Peyer's patch (tissue), 4 donors: ENCODE data around the gene DBX1. TPM values are rescaled to one million over a fixed set of nuclear protein-coding genes. Genes with fewer than 3 reads are reported as not detected.

ENCODE experiments used
- DNase-seq, 3 donors: peaks; one replicate each; pipeline ENCODE4 v3.0.0-alpha.2; 2017 to 2019
- H3K27ac ChIP-seq, 4 donors: fragments of 200-600 bp; sonication (generic); one replicate each; pipeline ENCODE4 v1.5.1; 2016 to 2019
- H3K27me3 ChIP-seq, 2 donors: fragments of 200-600 bp; sonication (generic); one replicate each; pipeline ENCODE4 v1.5.1; 2019
- H3K36me3 ChIP-seq, 3 donors: fragments of 200-600 bp; sonication (generic); one replicate each; pipeline ENCODE4 v1.5.1; 2016 to 2019
- H3K4me1 ChIP-seq, 4 donors: fragments of 200-600 bp; sonication (generic); one replicate each; pipeline ENCODE4 v1.5.1; 2016 to 2019
- H3K4me3 ChIP-seq, 4 donors: fragments of 200-600 bp; sonication (generic); 1 replicate in 3 of 4; 2 replicates in 1 of 4; pipeline ENCODE4 v1.5.1; 2016 to 2019; ENCODE audit warnings: mild to moderate bottlenecking in 1 of 4
- H3K9me3 ChIP-seq, 4 donors: fragments of 200-600 bp; sonication (generic); one replicate each; pipeline ENCODE4 v1.5.1; 2016 to 2019; ENCODE audit warnings: mild to moderate bottlenecking in 1 of 4
- POLR2A ChIP-seq, 2 donors: fragments of 450-650 bp; IDR thresholded peaks; one replicate each; pipeline ENCODE4 v1.5.1; 2017; ENCODE audit warnings: antibody characterized with exemption in 2 of 2, mild to moderate bottlenecking in 2 of 2, moderate library complexity in 2 of 2
- total RNA-seq, 4 donors: library from RNA; depleted of rRNA; stranded (reverse); fragments of >200 nt; gene quantifications; one replicate each; pipeline ENCODE4 v1.1.0, GENCODE V29; 2016
- TF ChIP-seq, protein P1 (sequence below), 6 experiments: fragments of 450-650 bp in 4 of 6; fragments of 200-600 bp in 2 of 6; sonication (generic) in 1 of 6; IDR thresholded peaks; one replicate each; pipeline ENCODE4 v1.5.1; 2017 to 2019; ENCODE audit warnings: antibody characterized with exemption in 6 of 6, mild to moderate bottlenecking in 3 of 6, moderate library complexity in 1 of 6

DBX1 gene
- total RNA-seq, 4 donors from 2014 or later = not detected

DNA sequence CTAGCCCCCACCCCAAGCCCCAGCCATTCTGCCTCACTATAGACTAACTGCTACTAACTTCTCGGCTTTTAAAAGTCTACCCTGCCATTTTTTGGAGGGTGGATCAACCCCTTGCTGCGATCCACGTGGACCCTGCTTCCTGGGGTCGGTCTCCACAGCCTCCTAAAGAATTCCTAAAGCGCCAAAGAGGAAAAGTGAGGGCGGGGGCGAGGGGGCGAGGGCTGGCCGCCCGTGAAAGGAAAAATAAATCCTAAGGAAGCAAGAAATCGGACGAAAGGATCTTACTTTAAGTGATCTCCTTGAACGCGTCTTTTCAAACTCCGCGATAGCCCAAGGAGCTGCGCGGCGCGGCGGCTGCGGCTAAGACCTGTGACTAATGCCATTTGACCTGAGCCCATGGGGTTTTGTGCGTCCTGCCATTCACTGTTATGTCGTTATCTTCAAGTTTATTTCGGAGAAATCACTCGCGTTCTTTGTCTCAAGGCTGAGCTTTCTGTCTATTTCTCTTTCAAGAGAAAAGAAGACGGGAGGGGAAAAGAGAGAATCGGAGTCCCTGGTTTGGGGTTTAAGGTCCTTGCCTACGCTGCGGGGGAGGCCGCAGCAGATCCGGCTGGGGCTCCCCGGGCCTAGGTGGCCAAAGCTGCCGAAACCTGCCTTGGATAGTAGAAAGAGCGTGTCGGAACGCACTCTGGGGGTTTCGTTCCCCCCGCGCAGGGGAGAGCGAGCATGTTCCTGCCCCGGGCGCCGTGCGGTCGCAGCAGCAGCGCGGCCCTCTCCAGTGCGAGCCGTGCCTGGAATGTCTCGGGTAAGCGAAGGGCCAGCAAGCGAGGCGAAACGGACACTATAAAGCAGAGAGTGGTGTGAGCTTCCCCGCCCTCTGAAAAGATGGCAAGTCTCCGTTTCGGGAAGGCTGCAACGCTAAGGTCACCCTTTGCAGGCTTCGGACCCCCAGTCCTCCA is 2.8 kb upstream of the DBX1 start:
- H3K4me3 ChIP-seq = no peak overlapping the region
- H3K27me3 ChIP-seq = peaks cover 0 to 60% of the 10 kb centered on the region in 2 donors
- H3K36me3 ChIP-seq = no peaks in the 10 kb centered on the region
- H3K9me3 ChIP-seq = no peaks in the 10 kb centered on the region
- TF ChIP-seq, protein P1, sequence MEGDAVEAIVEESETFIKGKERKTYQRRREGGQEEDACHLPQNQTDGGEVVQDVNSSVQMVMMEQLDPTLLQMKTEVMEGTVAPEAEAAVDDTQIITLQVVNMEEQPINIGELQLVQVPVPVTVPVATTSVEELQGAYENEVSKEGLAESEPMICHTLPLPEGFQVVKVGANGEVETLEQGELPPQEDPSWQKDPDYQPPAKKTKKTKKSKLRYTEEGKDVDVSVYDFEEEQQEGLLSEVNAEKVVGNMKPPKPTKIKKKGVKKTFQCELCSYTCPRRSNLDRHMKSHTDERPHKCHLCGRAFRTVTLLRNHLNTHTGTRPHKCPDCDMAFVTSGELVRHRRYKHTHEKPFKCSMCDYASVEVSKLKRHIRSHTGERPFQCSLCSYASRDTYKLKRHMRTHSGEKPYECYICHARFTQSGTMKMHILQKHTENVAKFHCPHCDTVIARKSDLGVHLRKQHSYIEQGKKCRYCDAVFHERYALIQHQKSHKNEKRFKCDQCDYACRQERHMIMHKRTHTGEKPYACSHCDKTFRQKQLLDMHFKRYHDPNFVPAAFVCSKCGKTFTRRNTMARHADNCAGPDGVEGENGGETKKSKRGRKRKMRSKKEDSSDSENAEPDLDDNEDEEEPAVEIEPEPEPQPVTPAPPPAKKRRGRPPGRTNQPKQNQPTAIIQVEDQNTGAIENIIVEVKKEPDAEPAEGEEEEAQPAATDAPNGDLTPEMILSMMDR (IDR thresholded peaks at IDR 0.05) = no peak
- TF ChIP-seq POLR2A (IDR thresholded peaks at IDR 0.05) = no peak
- DNase-seq = no peak
- H3K4me1 ChIP-seq = peaks cover 0 to 11% (median 0%) of the 10 kb centered on the region in 4 donors
- H3K27ac ChIP-seq = no peak overlapping the region

- H3K27ac ChIP-seq = no peak overlapping the region
- H3K4me3 ChIP-seq = no peak overlapping the region
- DNase-seq = no peak
- H3K27me3 ChIP-seq = peaks cover 3 to 67% of the 10 kb centered on the region in 2 donors
- no peaks in the 10 kb centered on the region for H3K36me3 ChIP-seq
- peaks cover 0 to 15% (median 0%) of the 10 kb centered on the region in 4 donors for H3K4me1 ChIP-seq
- no peaks in the 10 kb centered on the region for H3K9me3 ChIP-seq
- TF ChIP-seq, protein P1 (IDR thresholded peaks at IDR 0.05) = no peak
- TF ChIP-seq POLR2A (IDR thresholded peaks at IDR 0.05) = no peak
Measured at GRCh38 chr11:20161923-20162744, 1.9 kb upstream of the DBX1 start.

DNA sequence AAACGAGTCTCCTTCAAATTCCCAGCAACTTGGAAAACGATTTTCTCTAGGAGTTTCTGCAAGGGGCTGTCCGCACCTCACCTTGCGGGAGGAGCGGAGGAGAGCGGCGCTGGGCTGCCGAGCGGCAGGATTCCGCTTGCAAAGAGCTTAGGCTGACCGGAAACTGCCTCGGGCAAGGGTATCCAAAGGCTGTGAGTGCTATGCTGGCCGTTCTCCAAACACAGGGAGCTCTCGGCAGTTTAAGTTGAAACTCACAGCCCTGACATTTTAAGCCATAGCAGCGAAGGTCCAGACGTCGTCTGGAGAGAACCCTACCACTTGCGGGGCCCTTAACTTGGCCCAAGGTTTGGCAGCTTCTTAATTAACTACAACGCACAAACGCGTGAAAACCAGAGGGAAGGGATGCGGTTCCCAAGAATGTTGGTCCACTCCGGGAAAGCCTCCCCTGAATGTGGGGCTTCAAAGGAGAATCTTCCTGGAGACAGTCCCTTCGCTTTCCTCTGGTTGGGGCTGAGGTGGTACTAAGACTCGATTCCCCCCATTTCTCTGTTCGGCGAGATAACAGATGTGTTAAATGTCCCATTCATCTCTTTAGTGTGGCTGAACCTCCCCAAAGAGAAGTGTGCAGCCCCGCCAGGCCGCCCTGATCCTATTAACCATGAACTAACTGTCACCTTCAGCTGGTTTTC is 1.1 kb upstream of the DBX1 start:
- no peaks in the 10 kb centered on the region for H3K36me3 ChIP-seq
- no peak overlapping the region for H3K27ac ChIP-seq
- no peak for TF ChIP-seq POLR2A (IDR thresholded peaks at IDR 0.05)
- TF ChIP-seq, protein P1 (IDR thresholded peaks at IDR 0.05) = no peak
- peaks cover 0 to 6% (median 0%) of the 10 kb centered on the region in 4 donors for H3K9me3 ChIP-seq
- H3K27me3 ChIP-seq = peaks cover 3 to 74% of the 10 kb centered on the region in 2 donors
- H3K4me3 ChIP-seq = no peak overlapping the region
- DNase-seq = no peak
- peaks cover 0 to 23% (median 0%) of the 10 kb centered on the region in 4 donors for H3K4me1 ChIP-seq

DNA sequence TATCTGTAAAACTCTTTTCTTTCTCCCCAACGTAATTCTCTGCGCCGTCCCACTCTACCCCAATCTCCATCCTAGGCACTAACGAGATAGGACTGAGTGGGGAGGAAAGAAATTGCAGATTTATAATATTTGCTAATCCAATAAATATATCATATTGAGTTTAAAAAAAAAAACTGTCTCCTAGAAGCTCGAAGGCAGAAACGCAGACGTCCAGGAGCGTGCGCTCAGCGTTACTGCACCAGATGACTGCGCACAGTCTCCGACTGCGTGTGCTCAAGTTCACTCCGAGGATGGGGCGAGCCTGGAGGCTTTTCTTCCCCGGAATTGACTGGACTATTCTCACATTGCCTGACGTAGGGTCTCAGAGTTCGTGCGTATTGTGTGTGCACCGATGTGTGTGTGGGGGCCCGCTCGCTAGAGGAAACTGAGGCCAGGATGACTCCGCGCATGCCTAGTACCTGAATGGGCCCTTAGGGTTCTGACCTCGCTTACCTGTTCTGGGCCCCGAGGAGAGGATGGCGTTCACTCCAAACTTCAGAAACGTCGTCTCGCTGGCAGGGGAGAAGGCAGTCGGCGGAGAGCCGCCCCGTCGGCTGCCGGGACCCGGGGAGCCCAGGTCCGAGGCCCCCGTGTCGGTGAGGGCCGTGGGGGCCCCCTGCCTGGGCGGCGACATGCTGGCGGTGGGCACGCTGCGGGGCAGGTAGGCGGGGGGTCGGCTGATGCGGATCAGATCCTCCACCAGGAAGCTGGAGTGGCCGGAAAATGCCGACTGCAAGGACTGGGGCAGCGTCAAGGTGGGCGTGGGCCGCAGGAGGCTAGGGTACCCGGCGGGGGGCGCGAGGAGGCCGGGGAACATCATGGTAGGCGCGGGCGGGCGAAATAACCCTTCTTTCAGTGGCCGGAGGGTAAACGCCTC is 551 bp downstream of the DBX1 start:
- peaks cover 3 to 77% of the 10 kb centered on the region in 2 donors for H3K27me3 ChIP-seq
- no peak for DNase-seq
- TF ChIP-seq POLR2A (IDR thresholded peaks at IDR 0.05) = no peak
- TF ChIP-seq, protein P1 (IDR thresholded peaks at IDR 0.05) = no peak
- no peak overlapping the region for H3K27ac ChIP-seq
- H3K4me3 ChIP-seq = no peak overlapping the region
- H3K4me1 ChIP-seq = peaks cover 0 to 26% (median 0%) of the 10 kb centered on the region in 4 donors
- H3K36me3 ChIP-seq = no peaks in the 10 kb centered on the region
- peaks cover 0 to 8% (median 0%) of the 10 kb centered on the region in 4 donors for H3K9me3 ChIP-seq
